Adrenal gland (tissue), 5 donors: ENCODE measurements around the gene SLF2.

Experiments used
- CTCF ChIP-seq, 6 experiments: fragments of 450-650 bp in 4 of 6; fragments of 200-600 bp in 2 of 6; sonication (generic) in 1 of 6; IDR thresholded peaks; 1 replicate in 5 of 6; 2 replicates in 1 of 6; pipeline versions ENCODE4 v1.5.1 to v1.8.0; 2016 to 2021; ENCODE audit warnings: antibody characterized with exemption in 6 of 6, mild to moderate bottlenecking in 2 of 6, moderate library complexity in 1 of 6
- POLR2A ChIP-seq, 2 donors: fragments of 450-650 bp; IDR thresholded peaks; one replicate each; pipeline ENCODE4 v1.6.1; 2017; ENCODE audit warnings: antibody characterized with exemption in 2 of 2, mild to moderate bottlenecking in 2 of 2, moderate library complexity in 1 of 2
- donor health status: DM: no; HTN: no; CAD: no.

GRCh38 chr10:100913470-100913865 lies 705 bp downstream of the SLF2 start:
- TF ChIP-seq CTCF (IDR thresholded peaks at IDR 0.05) (no peak), POLR2A (IDR thresholded peaks at IDR 0.05) (no peak)
